Mesenchymal stem cell (in vitro differentiated cells and primary cell): Measurements from ENCODE around the gene ANO6.

Experiments
- DNase-seq: peaks from one replicate; pipeline ENCODE4 v3.0.0-alpha.2; 2013
- H2AFZ ChIP-seq: one replicate; pipeline ENCODE4 v1.6.1; 2013; ENCODE audit warnings: low read depth, mild to moderate bottlenecking, control low read depth, inconsistent platforms, low read length, moderate library complexity
- H2AK5ac ChIP-seq: 2 replicates; pipeline ENCODE4 v1.6.1; 2013; ENCODE audit warnings: low read length, moderate library complexity, mild to moderate bottlenecking, inconsistent platforms; ENCODE audit not compliant: severe bottlenecking
- H2BK120ac ChIP-seq: one replicate; pipeline ENCODE4 v1.6.1; 2013; ENCODE audit warnings: low read depth, mild to moderate bottlenecking, inconsistent platforms, low read length, moderate library complexity
- H2BK12ac ChIP-seq, 2 experiments: one replicate each; pipeline ENCODE4 v1.6.1; 2013; ENCODE audit warnings: inconsistent platforms in 2 of 2, low read length in 2 of 2, mild to moderate bottlenecking in 2 of 2, moderate library complexity in 2 of 2, control low read depth in 1 of 2
- H2BK15ac ChIP-seq: one replicate; pipeline ENCODE4 v1.6.1; 2013; ENCODE audit warnings: mild to moderate bottlenecking, low read depth, inconsistent platforms; ENCODE audit not compliant: poor library complexity, severe bottlenecking
- H2BK5ac ChIP-seq: 2 replicates; pipeline ENCODE4 v1.6.1; 2013; ENCODE audit warnings: low read depth, mild to moderate bottlenecking, low read length, control low read depth, inconsistent platforms; ENCODE audit not compliant: poor library complexity, severe bottlenecking
- H3K14ac ChIP-seq, 2 experiments: one replicate each; pipeline ENCODE4 v1.6.1; 2013; ENCODE audit warnings: inconsistent platforms in 2 of 2, low read length in 2 of 2, control low read depth in 1 of 2, mild to moderate bottlenecking in 1 of 2, moderate library complexity in 1 of 2
- H3K18ac ChIP-seq, 2 experiments: one replicate each; pipeline ENCODE4 v1.6.1; 2013; ENCODE audit warnings: inconsistent platforms in 2 of 2, low read length in 2 of 2, control low read depth in 1 of 2, low read depth in 1 of 2, mild to moderate bottlenecking in 1 of 2
- H3K23ac ChIP-seq, 2 experiments: one replicate each; pipeline ENCODE4 v1.6.1; 2013; ENCODE audit warnings: inconsistent platforms in 2 of 2, low read length in 2 of 2, mild to moderate bottlenecking in 2 of 2, moderate library complexity in 2 of 2, control low read depth in 1 of 2
- H3K27ac ChIP-seq: 2 replicates; pipeline ENCODE4 v1.5.1; 2013; ENCODE audit warnings: mild to moderate bottlenecking, moderate library complexity, low read length, control low read depth, inconsistent platforms; ENCODE audit not compliant: poor library complexity, severe bottlenecking
- H3K27me3 ChIP-seq, 2 experiments: 2 replicates each; pipeline versions ENCODE4 v1.6.1 to v1.7.0; 2013; ENCODE audit warnings: low read length in 2 of 2, mild to moderate bottlenecking in 2 of 2, moderate library complexity in 2 of 2, control low read depth in 1 of 2, inconsistent platforms in 1 of 2; ENCODE audit not compliant: control insufficient read depth in 1 of 2, insufficient read depth in 1 of 2
- H3K36me3 ChIP-seq, 2 experiments: 2 replicates each; pipeline versions ENCODE4 v1.6.1 to v1.7.0; 2013; ENCODE audit warnings: low read length in 2 of 2, control low read depth in 1 of 2, inconsistent platforms in 1 of 2, low read depth in 1 of 2, mild to moderate bottlenecking in 1 of 2; ENCODE audit not compliant: insufficient read depth in 2 of 2, control insufficient read depth in 1 of 2
- H3K4ac ChIP-seq, 2 experiments: one replicate each; pipeline ENCODE4 v1.6.1; 2013; ENCODE audit warnings: inconsistent platforms in 2 of 2, low read length in 2 of 2, mild to moderate bottlenecking in 2 of 2, moderate library complexity in 2 of 2, control low read depth in 1 of 2, low read depth in 1 of 2
- H3K4me1 ChIP-seq: 2 replicates; pipeline ENCODE4 v1.6.1; 2013; ENCODE audit warnings: low read depth, low read length, control low read depth; ENCODE audit not compliant: control insufficient read depth, insufficient read depth
- H3K4me2 ChIP-seq: 2 replicates; pipeline ENCODE4 v1.6.1; 2013; ENCODE audit warnings: low read length, mild to moderate bottlenecking, inconsistent platforms; ENCODE audit not compliant: poor library complexity, severe bottlenecking
- H3K4me3 ChIP-seq, 2 experiments: 2 replicates each; pipeline versions ENCODE4 v1.5.1 to v1.7.0; 2013; ENCODE audit warnings: low read length in 2 of 2, mild to moderate bottlenecking in 2 of 2, control low read depth in 1 of 2, low read depth in 1 of 2; ENCODE audit not compliant: insufficient read depth in 1 of 2
- H3K79me1 ChIP-seq: replicated peaks from 2 replicates; pipeline ENCODE4 v1.6.1; 2013; ENCODE audit warnings: mild to moderate bottlenecking, control low read depth, low read length, inconsistent platforms; ENCODE audit not compliant: poor library complexity, severe bottlenecking
- H3K9ac ChIP-seq: 2 replicates; pipeline ENCODE4 v1.7.0; 2013; ENCODE audit warnings: mild to moderate bottlenecking, low read length, moderate library complexity
- H3K9me3 ChIP-seq: 2 replicates; pipeline ENCODE4 v1.7.0; 2013; ENCODE audit warnings: mild to moderate bottlenecking, low read length; ENCODE audit not compliant: control insufficient read depth
- H4K8ac ChIP-seq: one replicate; pipeline ENCODE4 v1.6.1; 2013; ENCODE audit warnings: inconsistent platforms, mild to moderate bottlenecking, low read length, moderate library complexity
- H4K91ac ChIP-seq: one replicate; pipeline ENCODE4 v1.6.1; 2013; ENCODE audit warnings: mild to moderate bottlenecking, low read length, inconsistent platforms
- WGBS: methylation state at CpG from one replicate; pipeline ENCODE4 v1.1.7; 2013; ENCODE audit warnings: mixed read lengths; 5-methylcytosine and 5-hydroxymethylcytosine counted together

Gene ANO6

GRCh38 chr12:45184147-45184963, 31.5 kb upstream of the ANO6 start:
- Histone ChIP-seq H4K91ac (no peak overlapping the region), H3K9me3 (peaks cover 5% of the 10 kb centered on the region), H3K4ac (no peak overlapping the region), H3K4me3 (no peak overlapping the region), H3K4me2 (no peak overlapping the region), H3K27ac (no peak overlapping the region), H2BK120ac (no peak overlapping the region), H3K23ac (no peak overlapping the region), H3K4me1 (no peaks in the 10 kb centered on the region), H2BK15ac (no peak overlapping the region), H3K27me3 (no peaks in the 10 kb centered on the region), H2BK5ac (no peak overlapping the region), H2AFZ (no peak overlapping the region), H4K8ac (no peak overlapping the region), H2BK12ac (no peak overlapping the region), H3K18ac (no peak overlapping the region), H3K79me1 (no peaks in the 10 kb centered on the region), H3K9ac (no peak overlapping the region), H3K14ac (no peak overlapping the region), H3K36me3 (no peaks in the 10 kb centered on the region), H2AK5ac (no peak overlapping the region)
- no peak for DNase-seq
- 95% methylated on average over 6 of the region's 6 CpGs for WGBS

DNA sequence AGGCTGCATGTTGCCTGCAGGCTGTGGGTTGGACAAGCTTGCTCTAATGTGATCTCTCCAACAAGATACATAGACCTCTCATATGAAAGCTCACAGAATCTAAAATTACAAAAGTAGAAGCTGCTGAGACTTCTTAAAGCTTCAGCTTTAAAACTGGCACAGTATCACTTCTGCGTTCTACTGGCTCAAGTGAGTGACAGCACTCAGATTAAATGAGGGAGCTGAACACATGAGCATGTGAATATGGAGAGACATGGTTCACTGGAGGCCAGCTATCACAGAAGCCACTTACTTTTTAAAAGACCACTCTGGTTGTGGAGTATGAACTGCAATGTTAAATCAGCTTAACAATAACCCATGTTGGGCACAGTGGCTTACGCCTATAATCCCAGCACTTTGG, 29.1 kb upstream of the ANO6 start:
- Histone ChIP-seq H2AK5ac (no peak overlapping the region), H3K4me3 (no peak overlapping the region), H3K4me1 (no peaks in the 10 kb centered on the region), H2BK15ac (no peak overlapping the region), H3K9me3 (no peaks in the 10 kb centered on the region), H2BK5ac (no peak overlapping the region), H3K79me1 (peaks cover 4% of the 10 kb centered on the region), H4K91ac (no peak overlapping the region), H3K27ac (no peak overlapping the region), H3K36me3 (no peaks in the 10 kb centered on the region), H3K9ac (no peak overlapping the region), H3K4ac (no peak overlapping the region), H3K18ac (no peak overlapping the region), H3K27me3 (no peaks in the 10 kb centered on the region), H3K23ac (no peak overlapping the region), H3K4me2 (no peak overlapping the region), H3K14ac (no peak overlapping the region), H2BK12ac (no peak overlapping the region), H2BK120ac (no peak overlapping the region), H4K8ac (no peak overlapping the region), H2AFZ (no peak overlapping the region)
- WGBS: 95% methylated on average over 2 of the region's 2 CpGs
- no peak for DNase-seq

- H3K36me3 ChIP-seq: no peaks in the 10 kb centered on the region
- H2BK120ac ChIP-seq: no peak overlapping the region
- no peaks in the 10 kb centered on the region for H3K4me1 ChIP-seq
- H3K18ac ChIP-seq: no peak overlapping the region
- no peak overlapping the region for H3K4me3 ChIP-seq
- H2BK5ac ChIP-seq: no peak overlapping the region
- no peak overlapping the region for H3K14ac ChIP-seq
- peaks cover 7% of the 10 kb centered on the region for H3K79me1 ChIP-seq
- no peak overlapping the region for H3K9ac ChIP-seq
- DNase-seq: no peak
- no peak overlapping the region for H3K27ac ChIP-seq
- H4K91ac ChIP-seq: no peak overlapping the region
- no peak overlapping the region for H4K8ac ChIP-seq
- no peaks in the 10 kb centered on the region for H3K27me3 ChIP-seq
- no peak overlapping the region for H2AK5ac ChIP-seq
- no peak overlapping the region for H2BK15ac ChIP-seq
- no peaks in the 10 kb centered on the region for H3K9me3 ChIP-seq
- no peak overlapping the region for H2BK12ac ChIP-seq
- no peak overlapping the region for H3K4me2 ChIP-seq
- H3K4ac ChIP-seq: no peak overlapping the region
- no CpG with 5 or more reads among the region's 1 CpG for WGBS
- H2AFZ ChIP-seq: no peak overlapping the region
- H3K23ac ChIP-seq: no peak overlapping the region
Measured at GRCh38 chr12:45189766-45190403, 26.0 kb upstream of the ANO6 start.

- Histone ChIP-seq H3K23ac (no peak overlapping the region), H3K36me3 (no peaks in the 10 kb centered on the region), H3K4me1 (no peaks in the 10 kb centered on the region), H3K27me3 (no peaks in the 10 kb centered on the region), H3K9ac (no peak overlapping the region), H2AFZ (no peak overlapping the region), H3K14ac (no peak overlapping the region), H4K91ac (no peak overlapping the region), H2BK12ac (no peak overlapping the region), H4K8ac (no peak overlapping the region), H3K4me3 (no peak overlapping the region), H3K4me2 (no peak overlapping the region), H2AK5ac (no peak overlapping the region), H2BK120ac (no peak overlapping the region), H3K18ac (no peak overlapping the region), H3K27ac (no peak overlapping the region), H3K4ac (no peak overlapping the region), H3K79me1 (peaks cover 7% of the 10 kb centered on the region), H3K9me3 (no peaks in the 10 kb centered on the region), H2BK15ac (no peak overlapping the region), H2BK5ac (no peak overlapping the region)
- WGBS: 57% methylated on average over 1 of the region's 1 CpG
- DNase-seq: peak; percentile 66
Measured at GRCh38 chr12:45191239-45191638, 24.7 kb upstream of the ANO6 start.
